GM23248 (cell line): Measurements from ENCODE around the gene SRMS. TPM values are rescaled to one million over a fixed set of nuclear protein-coding genes. Genes with fewer than 3 reads are reported as not detected.

Experiments
- DNase-seq: peaks from one replicate; pipeline ENCODE4 v3.0.0-alpha.2; 2015
- H2AFZ ChIP-seq: fragments of 200-600 bp; sonication (generic); 2 replicates; pipeline ENCODE4 v1.6.1; 2016; ENCODE audit warnings: antibody characterized with exemption
- H3F3A ChIP-seq: fragments of 200-600 bp; sonication (generic); 2 replicates; pipeline ENCODE4 v1.6.1; 2016; ENCODE audit warnings: mild to moderate bottlenecking, antibody characterized with exemption, mixed run types; ENCODE audit not compliant: insufficient read depth
- H3K27ac ChIP-seq: fragments of 200-600 bp; sonication (generic); 2 replicates; pipeline ENCODE4 v1.5.1; 2016; ENCODE audit warnings: mild to moderate bottlenecking
- H3K27me3 ChIP-seq: fragments of 200-600 bp; sonication (generic); replicated peaks from 2 replicates; pipeline ENCODE4 v1.6.1; 2016; ENCODE audit warnings: mild to moderate bottlenecking; ENCODE audit not compliant: insufficient read depth
- H3K36me3 ChIP-seq: fragments of 200-600 bp; sonication (generic); 2 replicates; pipeline ENCODE4 v1.6.1; 2016; ENCODE audit warnings: low read depth, mild to moderate bottlenecking
- H3K4me1 ChIP-seq: fragments of 200-600 bp; sonication (generic); 2 replicates; pipeline ENCODE4 v1.6.1; 2016; ENCODE audit warnings: mild to moderate bottlenecking; ENCODE audit not compliant: insufficient read depth
- H3K4me2 ChIP-seq: fragments of 200-600 bp; sonication (generic); one replicate; pipeline ENCODE4 v1.6.1; 2016; ENCODE audit warnings: mild to moderate bottlenecking; ENCODE audit not compliant: unreplicated experiment
- H3K4me3 ChIP-seq: fragments of 200-600 bp; sonication (generic); 2 replicates; pipeline ENCODE4 v1.5.1; 2016; ENCODE audit warnings: mild to moderate bottlenecking
- H3K79me2 ChIP-seq: fragments of 200-600 bp; sonication (generic); 2 replicates; pipeline ENCODE4 v1.6.1; 2016; ENCODE audit warnings: mild to moderate bottlenecking; ENCODE audit not compliant: insufficient read depth
- H3K9ac ChIP-seq: fragments of 200-600 bp; sonication (generic); 2 replicates; pipeline ENCODE4 v1.6.1; 2016; ENCODE audit warnings: mild to moderate bottlenecking
- H3K9me2 ChIP-seq: fragments of 200-600 bp; sonication (generic); 2 replicates; pipeline ENCODE4 v1.6.1; 2016; ENCODE audit warnings: mixed run types, mild to moderate bottlenecking, moderate library complexity; ENCODE audit not compliant: insufficient read depth
- H3K9me3 ChIP-seq: fragments of 200-600 bp; sonication (generic); one replicate; pipeline ENCODE4 v1.6.1; 2017; ENCODE audit warnings: low read depth
- H4K20me1 ChIP-seq: fragments of 200-600 bp; sonication (generic); 2 replicates; pipeline ENCODE4 v1.6.0; 2016; ENCODE audit not compliant: insufficient read depth
- EZH2 ChIP-seq: fragments of 200-600 bp; sonication (generic); IDR thresholded peaks from 2 replicates; pipeline ENCODE4 v1.6.1; 2018; ENCODE audit warnings: antibody characterized with exemption, mild to moderate bottlenecking; ENCODE audit not compliant: insufficient read depth, poor library complexity, severe bottlenecking
- EZH2phosphoT487 ChIP-seq: fragments of 200-600 bp; sonication (generic); IDR thresholded peaks from 2 replicates; pipeline ENCODE4 v1.6.1; 2018; ENCODE audit warnings: antibody characterized with exemption, moderate library complexity, mild to moderate bottlenecking, low read depth; ENCODE audit not compliant: insufficient read depth
- WGBS, 2 experiments: methylation state at CpG; one replicate each; pipeline ENCODE4 v1.1.6; 2015 to 2017; ENCODE audit warnings: low lambda C conversion rate in 2 of 2, low coverage in 1 of 2; ENCODE audit errors: missing lambda C conversion rate in 2 of 2; 5-methylcytosine and 5-hydroxymethylcytosine counted together
- in situ Hi-C: fragments of 300-500 bp; cut with MboI; formaldehyde crosslinking; loops from 2 replicates; pipeline ENCODE4 v1.15.0; 2020
- polyA plus RNA-seq: library from polyadenylated mRNA; unstranded; fragments of >200 nt; fragmentation: Nextera tagmentation; extraction: Ambion mirVana; gene quantifications from 2 replicates; pipeline ENCODE4 v1.2.1, GENCODE V29; 2016
- total RNA-seq: library from RNA; depleted of rRNA; stranded (reverse); fragments of >200 nt; shearing (Covaris generic); gene quantifications from 2 replicates; pipeline ENCODE4 v1.2.3, GENCODE V29; 2014

Gene SRMS
- total and polyA plus RNA-seq, 2 experiments from 2014 or later, result not detected

GRCh38 chr20:63545814-63546213 is 1.7 kb downstream of the SRMS start:
- TF ChIP-seq EZH2phosphoT487, result no peak
- TF ChIP-seq EZH2, result no peak
- WGBS, 2 experiments, result 53 to 59% methylated on average over 6 of the region's 6 CpGs
- in situ Hi-C loops, result no loop called here
- Histone ChIP-seq H3K4me1 (no peaks in the 10 kb centered on the region), H3K4me3 (no peak overlapping the region), H2AFZ (no peak overlapping the region), H3K27ac (no peak overlapping the region), H4K20me1 (no peaks in the 10 kb centered on the region), H3F3A (no peaks in the 10 kb centered on the region), H3K79me2 (no peaks in the 10 kb centered on the region), H3K9me2 (no peaks in the 10 kb centered on the region), H3K36me3 (no peaks in the 10 kb centered on the region), H3K4me2 (no peak overlapping the region), H3K9ac (no peak overlapping the region), H3K27me3 (no peaks in the 10 kb centered on the region; the same call in 1 of the 2 replicates), H3K9me3 (no peaks in the 10 kb centered on the region)
- no peak for DNase-seq

GRCh38 chr20:63544958-63545516 is 2.5 kb downstream of the SRMS start:
- Histone ChIP-seq H3K9me2 (no peaks in the 10 kb centered on the region), H3K9me3 (no peaks in the 10 kb centered on the region), H3K9ac (no peak overlapping the region), H3F3A (no peaks in the 10 kb centered on the region), H3K27ac (no peak overlapping the region), H3K4me3 (no peak overlapping the region), H4K20me1 (no peaks in the 10 kb centered on the region), H3K36me3 (no peaks in the 10 kb centered on the region), H3K27me3 (no peaks in the 10 kb centered on the region; the same call in 1 of the 2 replicates), H2AFZ (no peak overlapping the region), H3K4me2 (no peak overlapping the region), H3K79me2 (no peaks in the 10 kb centered on the region), H3K4me1 (no peaks in the 10 kb centered on the region)
- DNase-seq, result no peak
- 51 to 58% methylated on average over 19 of the region's 19 CpGs for WGBS, 2 experiments
- in situ Hi-C loops, result no loop called here
- TF ChIP-seq EZH2, result no peak
- no peak for TF ChIP-seq EZH2phosphoT487

GRCh38 chr20:63544241-63544957 is 3.1 kb downstream of the SRMS start:
- no peaks in the 10 kb centered on the region for H3K79me2 ChIP-seq
- no peak overlapping the region for H2AFZ ChIP-seq
- no peaks in the 10 kb centered on the region for H3K36me3 ChIP-seq
- no peaks in the 10 kb centered on the region for H4K20me1 ChIP-seq
- in situ Hi-C loops, result no loop called here
- WGBS, 2 experiments, result 57% methylated on average over 24 to 25 of the region's 27 CpGs
- no peaks in the 10 kb centered on the region; the same call in 1 of the 2 replicates for H3K27me3 ChIP-seq
- no peaks in the 10 kb centered on the region for H3K9me3 ChIP-seq
- H3K4me3 ChIP-seq, result no peak overlapping the region
- H3K4me1 ChIP-seq, result no peaks in the 10 kb centered on the region
- no peaks in the 10 kb centered on the region for H3F3A ChIP-seq
- H3K9me2 ChIP-seq, result no peaks in the 10 kb centered on the region
- no peak overlapping the region for H3K27ac ChIP-seq
- no peak overlapping the region for H3K4me2 ChIP-seq
- DNase-seq, result no peak
- no peak overlapping the region for H3K9ac ChIP-seq
- no peak for TF ChIP-seq EZH2
- TF ChIP-seq EZH2phosphoT487, result no peak

- H4K20me1 ChIP-seq, result no peaks in the 10 kb centered on the region
- no peak overlapping the region for H3K27ac ChIP-seq
- H3K9me2 ChIP-seq, result no peaks in the 10 kb centered on the region
- H3K9me3 ChIP-seq, result no peaks in the 10 kb centered on the region
- H3K4me1 ChIP-seq, result no peaks in the 10 kb centered on the region
- TF ChIP-seq EZH2 (no peak), EZH2phosphoT487 (no peak)
- in situ Hi-C loops, result no loop called here
- no peaks in the 10 kb centered on the region for H3K79me2 ChIP-seq
- 72 to 74% methylated on average over 6 of the region's 6 CpGs for WGBS, 2 experiments
- H3K9ac ChIP-seq, result no peak overlapping the region
- H3K4me2 ChIP-seq, result no peak overlapping the region
- H3K27me3 ChIP-seq, result no peaks in the 10 kb centered on the region; the same call in 1 of the 2 replicates
- no peaks in the 10 kb centered on the region for H3K36me3 ChIP-seq
- no peaks in the 10 kb centered on the region for H3F3A ChIP-seq
- no peak overlapping the region for H3K4me3 ChIP-seq
- DNase-seq, result no peak
- H2AFZ ChIP-seq, result no peak overlapping the region
Measured at GRCh38 chr20:63543733-63544132, 3.8 kb downstream of the SRMS start.
